Mesendoderm (in vitro differentiated cells): ENCODE data around the gene GNAS.
A peak's percentile ranks its signal among the peaks of the same experiment; 100 is the strongest.

Experiments
- DNase-seq: peaks from one replicate; pipeline ENCODE4 v3.0.0; 2013
- H2AK5ac ChIP-seq: 2 replicates; pipeline ENCODE4 v1.6.1; 2013; ENCODE audit warnings: low read length, inconsistent platforms
- H2BK120ac ChIP-seq: 2 replicates; pipeline ENCODE4 v1.6.1; 2013; ENCODE audit warnings: low read depth, mild to moderate bottlenecking, low read length, moderate library complexity, mixed read lengths
- H2BK15ac ChIP-seq: replicated peaks from 2 replicates; pipeline ENCODE4 v1.6.1; 2013; ENCODE audit warnings: low read depth, mild to moderate bottlenecking, moderate library complexity
- H2BK5ac ChIP-seq: 2 replicates; pipeline ENCODE4 v1.6.1; 2013; ENCODE audit warnings: low read length, inconsistent platforms
- H3K18ac ChIP-seq: 2 replicates; pipeline ENCODE4 v1.6.1; 2013; ENCODE audit warnings: mild to moderate bottlenecking, low read length, mixed read lengths
- H3K23ac ChIP-seq: one replicate; pipeline ENCODE4 v1.6.1; 2013; ENCODE audit warnings: low read length
- H3K27ac ChIP-seq: 2 replicates; pipeline ENCODE4 v1.5.1; 2013; ENCODE audit warnings: low read depth, mild to moderate bottlenecking, inconsistent platforms, low read length, moderate library complexity
- H3K27me3 ChIP-seq: 2 replicates; pipeline ENCODE4 v1.6.1; 2013; ENCODE audit warnings: low read length, control low read depth, mild to moderate bottlenecking, inconsistent platforms; ENCODE audit not compliant: insufficient read depth, poor library complexity
- H3K36me3 ChIP-seq: 2 replicates; pipeline ENCODE4 v1.6.1; 2013; ENCODE audit warnings: low read length, inconsistent platforms; ENCODE audit not compliant: control insufficient read depth, insufficient read depth
- H3K4ac ChIP-seq: one replicate; pipeline ENCODE4 v1.6.1; 2013; ENCODE audit warnings: low read depth, mild to moderate bottlenecking, low read length, moderate library complexity
- H3K4me1 ChIP-seq: 2 replicates; pipeline ENCODE4 v1.6.1; 2013; ENCODE audit warnings: low read depth, low read length, inconsistent platforms; ENCODE audit not compliant: control insufficient read depth
- H3K4me2 ChIP-seq: 2 replicates; pipeline ENCODE4 v1.6.1; 2013; ENCODE audit warnings: low read length
- H3K4me3 ChIP-seq: 2 replicates; pipeline ENCODE4 v1.5.1; 2013; ENCODE audit warnings: mild to moderate bottlenecking, low read length
- H3K56ac ChIP-seq: one replicate; pipeline ENCODE4 v1.6.1; 2013; ENCODE audit warnings: low read length
- H3K79me1 ChIP-seq: 2 replicates; pipeline ENCODE4 v1.6.1; 2013; ENCODE audit warnings: low read length, inconsistent platforms
- H3K79me2 ChIP-seq: 2 replicates; pipeline ENCODE4 v1.6.1; 2013; ENCODE audit warnings: mild to moderate bottlenecking, low read length; ENCODE audit not compliant: control insufficient read depth, insufficient read depth
- H3K9ac ChIP-seq: 2 replicates; pipeline ENCODE4 v1.6.1; 2013; ENCODE audit warnings: low read length, inconsistent platforms
- H4K5ac ChIP-seq: one replicate; pipeline ENCODE4 v1.6.1; 2013; ENCODE audit warnings: low read length
- H4K8ac ChIP-seq: one replicate; pipeline ENCODE4 v1.6.1; 2013; ENCODE audit warnings: low read depth, mild to moderate bottlenecking, control low read depth, low read length, moderate library complexity
- WGBS: extraction: QIAGEN DNeasy Blood & Tissue Kit; methylation state at CpG from one replicate; pipeline ENCODE4 v1.1.7; 2013; ENCODE audit warnings: low lambda C conversion rate, missing lambda C conversion rate; ENCODE audit not compliant: insufficient coverage; ENCODE audit errors: extremely low coverage; 5-methylcytosine and 5-hydroxymethylcytosine counted together

The GNAS gene

GRCh38 chr20:58874469-58874868, 22.0 kb downstream of the GNAS start:
- no peak overlapping the region for H3K23ac ChIP-seq
- DNase-seq, result no peak
- H4K5ac ChIP-seq, result no peak overlapping the region
- H3K79me1 ChIP-seq, result no peaks in the 10 kb centered on the region
- H3K36me3 ChIP-seq, result no peaks in the 10 kb centered on the region
- no peak overlapping the region for H4K8ac ChIP-seq
- H3K79me2 ChIP-seq, result no peaks in the 10 kb centered on the region
- H3K18ac ChIP-seq, result no peak overlapping the region
- no peaks in the 10 kb centered on the region for H3K27me3 ChIP-seq
- no peak overlapping the region for H2BK5ac ChIP-seq
- H3K4me1 ChIP-seq, result peaks cover 3% of the 10 kb centered on the region
- no peak overlapping the region for H3K9ac ChIP-seq
- no peak overlapping the region for H3K4ac ChIP-seq
- no peak overlapping the region for H2BK15ac ChIP-seq
- H3K4me2 ChIP-seq, result no peak overlapping the region
- no peak overlapping the region for H3K56ac ChIP-seq
- no peak overlapping the region for H2AK5ac ChIP-seq
- H3K27ac ChIP-seq, result no peak overlapping the region
- no peak overlapping the region for H2BK120ac ChIP-seq
- H3K4me3 ChIP-seq, result no peak overlapping the region
- WGBS, result no CpG with 5 or more reads among the region's 1 CpG

DNA sequence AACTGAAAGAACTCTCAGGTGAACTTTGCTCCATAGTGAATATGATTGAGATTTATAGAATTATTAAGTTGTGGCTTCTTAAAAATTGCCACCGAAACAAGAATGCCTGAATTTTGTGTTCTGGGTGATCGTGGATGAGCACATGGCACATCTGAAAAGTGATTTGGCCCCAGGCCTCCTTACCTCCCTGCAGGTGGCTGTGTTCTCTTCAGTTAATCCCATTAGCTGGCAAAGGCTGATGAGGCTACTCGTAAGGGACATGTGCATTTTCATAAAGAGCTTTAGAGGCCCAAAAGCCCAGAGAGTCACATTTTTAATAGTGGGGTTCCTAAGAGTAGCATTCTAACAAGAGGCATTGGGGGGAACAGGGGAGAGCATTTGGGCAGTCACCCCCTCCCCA, 22.6 kb downstream of the GNAS start:
- H3K23ac ChIP-seq, result no peak overlapping the region
- H3K36me3 ChIP-seq, result no peaks in the 10 kb centered on the region
- no peak overlapping the region for H3K4me2 ChIP-seq
- no peak for DNase-seq
- WGBS, result no CpG with 5 or more reads among the region's 3 CpGs
- no peak overlapping the region for H3K27ac ChIP-seq
- no peak overlapping the region for H3K9ac ChIP-seq
- H3K79me1 ChIP-seq, result no peaks in the 10 kb centered on the region
- no peak overlapping the region for H3K18ac ChIP-seq
- no peaks in the 10 kb centered on the region for H3K79me2 ChIP-seq
- H4K8ac ChIP-seq, result no peak overlapping the region
- no peak overlapping the region for H2AK5ac ChIP-seq
- peaks cover 3% of the 10 kb centered on the region for H3K4me1 ChIP-seq
- no peak overlapping the region for H3K4ac ChIP-seq
- no peak overlapping the region for H2BK120ac ChIP-seq
- no peaks in the 10 kb centered on the region for H3K27me3 ChIP-seq
- H3K56ac ChIP-seq, result no peak overlapping the region
- no peak overlapping the region for H4K5ac ChIP-seq
- no peak overlapping the region for H3K4me3 ChIP-seq
- no peak overlapping the region for H2BK5ac ChIP-seq
- no peak overlapping the region for H2BK15ac ChIP-seq

DNA sequence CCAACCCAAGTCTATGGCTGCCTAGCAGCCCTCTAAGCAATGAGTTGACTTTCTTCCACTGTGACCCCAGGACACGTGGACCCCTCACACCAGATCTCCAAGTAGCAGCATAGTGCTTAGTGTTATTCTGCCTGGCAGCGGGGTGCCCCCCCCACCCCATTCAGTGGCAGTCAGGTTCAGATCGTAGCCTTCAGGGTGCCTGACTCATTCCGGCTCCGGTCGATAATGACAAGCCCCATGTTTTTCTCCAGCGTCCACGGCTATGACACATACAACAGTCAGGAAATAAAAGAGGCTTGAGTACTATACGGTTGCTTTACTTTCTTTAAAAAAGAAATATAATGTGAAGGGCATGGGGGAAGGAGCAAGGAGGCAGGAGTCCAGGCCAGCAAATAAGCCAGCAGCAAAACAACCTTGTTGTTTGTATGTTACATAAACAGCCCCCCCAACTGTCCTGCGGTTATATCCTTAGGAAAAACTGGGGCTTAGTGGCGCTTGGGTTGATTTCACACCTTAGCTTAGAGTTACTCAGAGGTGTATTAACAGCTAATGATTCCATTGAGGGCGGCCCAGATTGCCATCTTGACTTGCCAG, 23.1 kb downstream of the GNAS start:
- Histone ChIP-seq H2BK15ac (no peak overlapping the region), H3K36me3 (no peaks in the 10 kb centered on the region), H3K18ac (no peak overlapping the region), H3K4ac (no peak overlapping the region), H3K79me1 (no peaks in the 10 kb centered on the region), H3K23ac (no peak overlapping the region), H3K9ac (no peak overlapping the region), H3K27ac (no peak overlapping the region), H4K5ac (no peak overlapping the region), H3K27me3 (no peaks in the 10 kb centered on the region), H3K56ac (no peak overlapping the region), H4K8ac (no peak overlapping the region), H2AK5ac (no peak overlapping the region), H2BK5ac (no peak overlapping the region), H3K79me2 (no peaks in the 10 kb centered on the region), H2BK120ac (no peak overlapping the region), H3K4me3 (no peak overlapping the region), H3K4me2 (no peak overlapping the region), H3K4me1 (peaks cover 3% of the 10 kb centered on the region)
- no peak for DNase-seq
- no CpG with 5 or more reads among the region's 12 CpGs for WGBS

DNA sequence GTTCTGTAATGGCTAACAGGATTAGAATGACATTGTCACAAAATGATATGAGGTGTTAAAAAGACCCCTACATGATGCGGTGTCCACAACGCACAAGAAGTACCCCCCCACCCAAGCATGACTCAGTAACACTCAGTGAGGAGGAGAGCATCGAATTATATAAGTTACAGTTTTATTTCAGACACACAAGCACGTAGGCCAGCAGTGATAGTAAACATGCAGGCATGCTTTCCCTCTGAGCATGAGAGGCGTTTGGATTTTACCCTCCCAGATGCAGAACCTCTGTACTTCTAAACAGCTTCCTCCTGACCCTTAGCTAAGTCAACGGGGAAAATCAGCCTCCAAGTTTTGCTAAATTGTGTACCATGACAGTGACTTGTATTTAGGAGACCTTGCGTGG, 23.9 kb downstream of the GNAS start:
- no peak overlapping the region for H4K5ac ChIP-seq
- no peak overlapping the region for H2AK5ac ChIP-seq
- H3K18ac ChIP-seq, result no peak overlapping the region
- H2BK15ac ChIP-seq, result no peak overlapping the region
- DNase-seq, result no peak
- no peak overlapping the region for H3K4me2 ChIP-seq
- H4K8ac ChIP-seq, result no peak overlapping the region
- no peaks in the 10 kb centered on the region for H3K79me1 ChIP-seq
- no peak overlapping the region for H2BK5ac ChIP-seq
- H3K79me2 ChIP-seq, result no peaks in the 10 kb centered on the region
- no peak overlapping the region for H3K9ac ChIP-seq
- no peak overlapping the region for H2BK120ac ChIP-seq
- no peak overlapping the region for H3K27ac ChIP-seq
- no peaks in the 10 kb centered on the region for H3K36me3 ChIP-seq
- peaks cover 3% of the 10 kb centered on the region for H3K4me1 ChIP-seq
- H3K27me3 ChIP-seq, result no peaks in the 10 kb centered on the region
- no peak overlapping the region for H3K4me3 ChIP-seq
- WGBS, result no CpG with 5 or more reads among the region's 7 CpGs
- no peak overlapping the region for H3K56ac ChIP-seq
- H3K4ac ChIP-seq, result no peak overlapping the region
- H3K23ac ChIP-seq, result no peak overlapping the region

- peaks cover 3% of the 10 kb centered on the region for H3K4me1 ChIP-seq
- H4K8ac ChIP-seq, result no peak overlapping the region
- H3K23ac ChIP-seq, result no peak overlapping the region
- H4K5ac ChIP-seq, result no peak overlapping the region
- DNase-seq, result no peak
- H3K4me3 ChIP-seq, result no peak overlapping the region
- no peaks in the 10 kb centered on the region for H3K36me3 ChIP-seq
- H2AK5ac ChIP-seq, result no peak overlapping the region
- H3K56ac ChIP-seq, result peak overlapping the region; percentile 40
- H3K27me3 ChIP-seq, result no peaks in the 10 kb centered on the region
- H3K79me1 ChIP-seq, result no peaks in the 10 kb centered on the region
- H2BK15ac ChIP-seq, result no peak overlapping the region
- no peak overlapping the region for H2BK120ac ChIP-seq
- WGBS, result no CpG with 5 or more reads among the region's 11 CpGs
- no peak overlapping the region for H3K9ac ChIP-seq
- no peak overlapping the region for H3K4ac ChIP-seq
- H3K18ac ChIP-seq, result no peak overlapping the region
- H3K79me2 ChIP-seq, result no peaks in the 10 kb centered on the region
- no peak overlapping the region for H3K27ac ChIP-seq
- no peak overlapping the region for H2BK5ac ChIP-seq
- H3K4me2 ChIP-seq, result no peak overlapping the region
Measured at GRCh38 chr20:58877050-58877975, 24.8 kb downstream of the GNAS start.
